CD4-positive, alpha-beta T cell treated with Interleukin-1 beta for 1 hour (primary cell): ENCODE measurements around the gene CDC25A.
"Not testable (repeated sequence)": the region's sequence is repeated elsewhere in the genome, so short reads cannot be mapped to it uniquely, and the experiment has no call there.

ENCODE experiments used
- DNase-seq, 2 donors: peaks; one replicate each; pipeline ENCODE4 v3.0.0-alpha.2; 2020 to 2022

CDC25A gene

DNA sequence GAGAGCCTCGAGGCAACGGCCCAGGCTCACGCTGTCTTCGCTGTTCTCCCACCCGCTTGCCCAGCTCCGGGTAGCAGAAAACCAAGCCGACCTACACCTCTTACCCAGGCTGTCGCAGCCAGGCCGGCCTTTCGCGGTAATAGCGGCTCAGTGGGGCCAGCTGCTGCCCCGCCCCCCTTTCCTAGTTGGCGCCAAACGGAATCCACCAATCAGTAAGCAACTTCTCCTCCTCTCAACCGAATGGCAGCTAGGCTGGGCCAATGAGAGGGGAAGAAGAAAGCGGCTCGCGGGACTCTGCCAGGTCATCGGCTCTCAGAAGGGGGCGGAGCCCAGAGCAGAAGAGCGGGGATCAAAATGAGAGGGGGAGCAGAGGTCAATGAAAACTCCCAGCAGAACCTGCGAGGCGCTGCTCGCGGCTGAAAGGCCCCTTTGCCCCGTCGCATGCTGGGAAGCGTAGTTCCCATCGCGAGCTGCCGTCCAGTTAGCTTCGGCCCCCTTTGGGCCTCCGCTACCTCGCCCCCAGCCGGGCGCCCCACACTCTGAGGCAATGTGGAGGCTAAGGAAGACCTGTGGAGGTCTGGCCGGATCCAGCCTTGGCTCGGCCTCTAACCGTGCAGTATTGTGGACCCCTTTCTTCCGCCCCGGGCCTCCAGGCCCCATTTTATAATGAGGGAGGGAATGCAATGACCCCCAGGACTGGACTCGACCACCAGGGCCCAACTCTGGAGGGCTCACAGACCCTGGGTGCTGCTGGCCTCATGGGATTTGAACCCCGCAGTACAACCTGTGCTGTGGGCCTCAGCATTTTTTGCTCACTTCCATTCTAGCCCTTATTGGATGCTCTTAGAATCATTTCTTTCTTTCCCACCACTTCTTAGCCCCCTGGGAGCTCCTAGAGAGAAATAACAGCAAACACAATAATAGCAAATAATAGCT, at the start of gene CDC25A:
TSS of gene CDC25A (minus strand) at position 152 of the 936 bp plus-strand sequence. CDS start 470 bp downstream, outside the sequence.
- peak; percentile 97 to 98 for DNase-seq

DNA sequence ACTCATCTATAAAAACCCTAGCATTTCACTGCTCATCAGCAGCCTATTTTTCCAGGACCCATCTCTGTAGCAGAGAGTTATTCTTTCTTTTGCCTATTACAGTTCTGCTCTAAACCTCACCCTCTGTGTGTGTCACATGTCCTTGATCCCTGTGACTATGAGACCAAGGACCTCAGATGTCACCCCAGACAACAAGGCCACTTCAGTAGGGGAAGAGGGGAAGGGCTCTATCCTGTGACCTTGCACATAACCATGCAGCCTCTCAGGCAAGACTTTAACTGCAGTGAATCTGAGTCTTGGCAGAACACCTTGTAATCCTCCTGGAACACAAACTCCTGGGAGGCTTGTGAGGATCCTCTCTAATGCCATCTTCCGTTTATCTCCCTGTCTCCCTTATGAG, 48.3 kb upstream of the CDC25A start:
- no peak for DNase-seq

DNA sequence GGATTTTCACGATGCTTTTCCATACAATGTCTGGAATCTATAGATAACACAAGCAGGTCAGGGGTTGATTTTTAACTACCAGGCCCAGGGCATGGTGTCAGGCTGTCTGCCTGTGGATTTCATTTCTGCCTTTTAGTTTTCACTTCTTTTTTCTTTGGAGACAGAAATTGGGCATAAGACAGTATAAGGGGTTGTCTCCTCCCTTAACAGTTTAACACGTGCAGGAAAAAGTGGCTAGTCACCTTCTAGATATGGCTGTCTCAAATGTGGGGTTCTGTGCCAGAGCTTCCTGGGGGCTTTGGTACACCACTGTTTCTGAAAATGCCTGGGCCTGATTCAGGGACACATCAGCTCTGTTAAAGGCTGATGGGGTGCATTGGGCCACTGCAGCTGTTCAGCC, 45.3 kb upstream of the CDC25A start:
- DNase-seq, result no peak

DNA sequence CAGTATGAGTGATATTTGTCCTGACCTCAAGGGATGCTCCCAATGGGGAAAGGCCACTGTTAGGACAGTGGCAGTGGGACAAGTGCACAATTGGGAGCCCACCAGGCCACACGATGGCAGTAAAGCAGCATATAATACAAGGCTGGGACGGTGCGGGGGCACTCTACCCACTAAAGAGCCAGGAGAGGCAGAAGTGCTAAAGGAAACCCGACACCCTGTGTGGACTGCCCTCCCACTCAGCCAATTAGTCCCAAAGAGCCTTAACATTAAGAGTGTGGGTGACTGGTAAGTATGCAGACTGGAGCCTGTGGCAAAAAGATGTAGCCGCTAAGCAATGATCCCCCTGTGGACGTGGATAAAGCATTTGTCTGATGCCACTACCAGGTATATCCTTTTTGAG, 44.5 kb upstream of the CDC25A start:
- peak; percentile 51 to 57 for DNase-seq

DNA sequence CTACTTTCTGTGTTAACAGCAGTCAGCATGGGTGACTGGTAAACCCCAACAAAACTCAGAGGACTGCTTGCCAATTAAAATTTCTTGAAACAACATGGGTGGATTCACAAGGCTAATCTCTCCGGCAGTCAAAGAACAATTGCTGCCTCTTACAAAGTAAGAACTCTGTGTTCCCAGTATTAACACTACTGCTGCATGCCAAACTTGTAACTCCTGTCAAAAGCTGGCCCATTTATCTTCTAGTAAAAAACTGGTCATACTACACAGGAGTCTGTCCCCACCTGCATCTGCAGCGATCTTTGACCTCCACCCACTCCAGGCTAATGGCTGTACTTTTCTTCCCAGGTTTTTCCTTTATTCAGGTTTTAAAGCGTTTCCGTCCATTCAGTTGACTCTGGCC, 44.0 kb upstream of the CDC25A start:
- DNase-seq, result no peak

DNA sequence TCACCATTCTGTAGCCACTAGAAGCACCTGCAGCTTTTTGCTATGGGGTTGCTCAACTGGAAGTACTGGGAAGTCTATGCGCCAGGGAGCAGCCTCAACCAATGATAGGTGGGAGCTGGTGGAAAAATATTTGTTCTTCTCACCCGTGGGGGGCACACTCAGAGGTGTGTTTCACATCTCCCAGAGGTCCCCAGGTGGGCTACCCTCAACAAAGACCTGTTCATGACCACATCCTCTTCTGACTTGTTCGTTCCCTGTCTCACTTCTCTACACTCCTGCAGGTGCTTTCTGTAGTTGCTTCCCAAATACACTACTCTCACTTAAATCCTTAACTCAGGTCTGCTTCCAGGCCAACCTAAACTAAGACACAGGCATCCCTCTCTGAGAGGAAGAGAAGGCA, 38.7 kb upstream of the CDC25A start:
- no peak for DNase-seq

DNA sequence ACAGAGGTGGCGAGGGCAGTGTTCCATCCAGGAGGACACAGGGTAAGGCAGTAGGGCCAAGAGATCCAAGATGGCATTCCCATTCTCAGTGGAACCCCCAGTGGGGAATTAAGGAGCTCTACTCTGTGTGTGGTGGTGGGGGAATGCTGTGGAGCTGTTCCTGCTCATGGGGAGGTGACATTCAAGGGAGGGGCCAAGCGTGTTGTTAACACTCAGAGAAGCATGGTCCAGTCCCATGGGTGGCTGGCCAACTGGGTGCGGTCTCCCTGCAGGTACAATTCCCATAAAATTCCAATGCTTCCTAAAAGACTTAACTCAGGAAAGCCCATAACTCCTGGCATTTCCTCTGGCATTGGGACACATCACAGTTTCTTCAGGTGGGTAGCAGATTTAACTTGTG, 37.4 kb upstream of the CDC25A start:
- no peak for DNase-seq

DNA sequence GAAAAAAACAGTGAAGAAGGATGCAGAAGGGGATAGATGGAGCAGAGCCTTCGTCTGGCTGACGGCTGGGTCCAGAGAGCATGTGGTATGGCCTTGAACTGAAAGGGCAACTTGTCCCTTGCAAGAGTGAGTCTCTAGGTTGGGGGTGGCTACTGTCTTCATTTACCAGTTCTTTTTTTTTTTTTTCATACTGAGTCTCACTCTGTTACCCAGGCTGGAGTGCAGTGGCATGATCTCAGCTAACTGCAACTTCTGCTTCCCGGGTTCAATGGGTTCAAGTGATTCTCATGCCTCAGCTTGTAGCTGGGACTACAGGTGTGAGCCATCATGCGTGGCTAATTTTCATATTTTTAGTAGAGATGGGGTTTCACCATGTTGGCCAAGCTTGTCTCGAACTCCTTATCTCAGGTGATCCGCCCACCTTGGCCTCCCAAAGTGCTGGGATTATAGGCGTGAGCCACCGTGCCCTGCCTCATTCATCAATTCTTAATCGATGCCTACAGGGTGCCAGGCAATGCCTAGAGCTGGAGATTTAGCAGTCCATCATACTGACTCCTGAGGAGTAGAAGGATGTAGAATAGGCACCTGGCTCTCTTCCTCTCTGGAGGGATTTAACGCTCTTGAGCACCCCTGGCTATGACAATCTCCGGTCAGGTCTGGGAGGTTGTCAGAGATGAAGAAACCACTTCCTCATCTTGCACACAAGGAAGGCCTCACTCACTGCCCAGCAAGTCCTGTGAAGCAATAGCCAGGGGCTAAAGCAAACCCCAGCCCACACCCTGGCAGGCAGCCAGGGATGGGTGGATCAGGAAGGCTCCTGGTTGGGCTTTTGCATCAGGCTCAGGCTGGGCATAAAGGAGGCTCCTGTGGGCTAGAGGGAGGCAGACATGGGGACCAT, 34.6 kb upstream of the CDC25A start, which contains the start of gene CAMP:
TSS of gene CAMP (plus strand) at position 880 of the 898 bp plus-strand sequence. CDS start at position 897, 17 bp downstream.
- peak; percentile 24 to 80 for DNase-seq

DNA sequence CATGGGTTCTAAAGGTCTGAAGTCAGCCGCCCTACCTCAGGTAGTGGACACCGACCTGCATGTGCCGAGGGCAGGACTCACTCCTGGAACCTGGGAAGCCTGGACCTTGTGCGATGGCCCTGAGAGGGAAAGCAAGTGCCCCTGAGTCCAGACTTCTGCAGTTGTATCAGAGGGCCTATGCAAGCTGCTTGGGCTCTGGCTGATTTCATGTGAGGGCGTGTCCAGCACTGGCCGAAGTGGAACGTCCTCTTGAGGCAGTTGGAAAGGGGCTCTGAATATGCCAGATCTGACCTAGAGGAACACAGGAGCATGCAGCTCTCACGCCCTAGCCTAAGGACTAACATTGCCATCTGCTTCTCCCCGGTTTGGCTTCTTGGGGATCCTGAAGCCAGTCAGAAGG, 32.5 kb upstream of the CDC25A start:
- no peak for DNase-seq

DNA sequence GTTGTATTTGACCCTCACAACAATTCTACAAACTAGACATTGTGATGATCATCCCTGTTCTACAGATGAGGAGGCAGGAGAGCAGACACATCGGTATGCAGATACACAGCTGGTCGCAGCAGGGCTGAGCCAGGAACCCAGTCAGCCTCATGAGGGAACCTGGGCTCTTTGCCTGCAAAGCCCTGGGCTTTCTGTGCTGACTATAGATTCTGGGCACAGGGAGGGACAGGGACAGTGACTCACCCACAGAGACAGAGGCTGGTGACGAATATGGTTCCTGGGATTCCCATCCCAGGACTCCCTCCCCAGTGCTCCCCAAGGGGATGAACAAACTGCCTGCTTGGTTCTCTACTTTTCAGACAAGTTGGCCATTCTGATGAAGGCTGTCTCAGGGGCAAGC, 31.3 kb upstream of the CDC25A start:
- DNase-seq, result no peak

DNA sequence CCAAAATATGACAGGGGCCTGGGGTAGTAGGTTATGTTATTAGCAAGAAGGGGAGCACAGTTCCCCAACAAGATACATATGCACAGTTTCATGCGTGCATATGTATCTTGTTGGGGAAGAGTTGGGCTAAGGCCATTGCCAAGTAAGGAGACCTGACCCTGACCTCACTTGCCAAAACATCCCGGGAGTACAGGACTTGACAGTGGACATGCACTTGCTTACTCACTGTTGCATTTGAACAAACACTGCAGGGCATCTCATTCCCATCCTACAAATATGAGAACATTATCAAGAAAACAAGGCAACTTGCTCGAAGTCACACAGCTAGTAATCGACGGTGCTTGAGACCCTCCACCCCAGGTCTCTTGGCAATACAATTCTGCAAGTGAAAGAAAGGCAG, 30.3 kb upstream of the CDC25A start:
- no peak for DNase-seq

DNA sequence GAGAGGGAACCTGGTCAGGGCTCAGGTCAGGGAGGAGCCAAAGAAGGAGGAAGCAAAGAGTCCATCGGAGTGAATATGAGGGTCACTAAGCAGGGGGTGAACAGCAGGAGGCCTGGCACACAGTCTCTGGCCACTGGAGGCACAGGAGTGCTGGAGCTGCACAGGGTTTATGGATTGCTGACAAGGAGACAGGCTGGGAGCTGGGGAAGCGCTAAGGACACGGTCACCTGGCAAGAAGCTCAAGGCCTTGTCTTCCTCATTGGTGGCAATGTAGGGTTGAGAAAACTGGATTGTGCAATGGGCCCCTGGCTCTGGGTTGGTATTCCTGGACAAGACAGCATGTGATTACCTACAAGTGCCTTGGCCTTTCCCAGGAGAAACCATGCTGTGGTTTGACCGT, 29.2 kb upstream of the CDC25A start:
- no peak for DNase-seq

DNA sequence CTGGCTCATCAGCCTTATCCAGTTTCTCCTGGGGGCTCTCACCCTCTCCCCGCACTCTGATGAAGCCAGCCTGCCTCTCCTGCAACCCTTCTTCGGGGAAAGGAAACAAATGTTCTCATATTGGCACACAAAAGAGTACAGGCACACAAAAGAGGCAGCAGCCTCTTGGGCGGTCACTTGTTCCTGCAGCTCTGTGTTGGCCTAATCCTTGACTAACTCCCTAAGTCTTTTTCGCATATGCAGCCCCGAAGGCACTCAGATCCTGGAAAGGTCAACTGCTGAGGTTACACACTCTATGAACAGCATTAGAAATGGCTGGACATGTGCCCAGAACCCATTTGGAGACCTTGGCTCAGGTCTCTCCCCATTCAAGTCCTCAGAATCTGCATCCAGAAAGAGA, 27.7 kb upstream of the CDC25A start:
- DNase-seq, result no peak

DNA sequence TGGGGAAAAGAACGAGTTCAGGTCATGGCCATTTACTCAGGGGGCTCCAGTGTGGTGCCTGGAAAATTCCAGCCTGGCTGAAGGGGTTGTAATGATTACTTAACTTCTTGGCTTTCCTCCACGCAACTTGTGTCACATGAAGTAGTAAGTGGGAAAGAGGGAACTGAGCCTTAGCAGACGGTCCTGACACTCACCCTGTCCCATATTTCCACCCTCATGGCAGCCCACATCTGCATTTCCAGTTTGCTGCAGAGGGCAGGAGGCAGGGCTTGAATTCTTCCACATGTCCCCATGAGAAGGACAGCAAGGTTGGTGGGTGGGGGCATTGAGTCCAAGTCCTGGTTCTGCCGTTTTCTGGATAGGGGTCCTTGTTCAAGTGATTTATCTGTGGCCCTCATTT, 27.2 kb upstream of the CDC25A start:
- DNase-seq, result no peak

DNA sequence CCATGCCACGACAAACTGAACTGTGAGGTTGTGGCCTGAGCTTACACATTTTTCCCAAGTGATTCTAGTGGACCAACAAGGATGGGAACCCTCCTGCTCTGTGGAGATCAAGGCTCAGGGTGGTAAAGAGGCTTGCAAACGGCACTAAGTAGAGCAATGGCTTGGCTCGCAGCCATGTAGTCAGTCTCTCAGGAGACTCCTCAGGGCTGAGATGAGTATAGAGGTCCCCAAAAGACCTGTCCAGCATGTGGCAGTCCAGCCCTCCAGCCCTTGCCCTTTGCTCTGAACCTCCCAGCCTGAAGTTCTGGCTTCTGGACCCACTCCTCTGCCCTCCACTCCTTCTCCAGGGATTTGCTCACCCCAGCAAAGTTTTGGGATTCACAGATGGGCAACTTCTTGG, 26.8 kb upstream of the CDC25A start:
- no peak for DNase-seq

DNA sequence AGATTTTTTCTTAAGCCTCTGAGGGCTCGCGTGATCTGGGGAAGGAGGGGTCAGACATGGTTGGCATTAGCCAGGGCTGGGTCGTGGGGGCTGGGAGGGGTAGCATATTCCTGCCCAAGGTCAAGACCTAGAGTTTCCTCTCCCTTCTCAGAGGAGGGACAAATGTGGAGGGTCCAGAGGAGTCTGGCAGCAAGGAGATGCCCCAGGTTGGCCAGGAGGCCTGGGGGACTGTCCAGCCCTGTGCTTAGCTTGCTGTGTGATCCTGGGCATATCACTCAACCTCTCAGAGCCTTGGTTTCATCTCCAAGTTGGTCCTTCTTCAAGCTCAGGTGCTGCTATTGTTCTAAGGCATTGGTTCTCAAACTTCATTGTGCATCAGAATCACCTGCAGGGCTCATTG, 26.0 kb upstream of the CDC25A start:
- DNase-seq, result no peak

DNA sequence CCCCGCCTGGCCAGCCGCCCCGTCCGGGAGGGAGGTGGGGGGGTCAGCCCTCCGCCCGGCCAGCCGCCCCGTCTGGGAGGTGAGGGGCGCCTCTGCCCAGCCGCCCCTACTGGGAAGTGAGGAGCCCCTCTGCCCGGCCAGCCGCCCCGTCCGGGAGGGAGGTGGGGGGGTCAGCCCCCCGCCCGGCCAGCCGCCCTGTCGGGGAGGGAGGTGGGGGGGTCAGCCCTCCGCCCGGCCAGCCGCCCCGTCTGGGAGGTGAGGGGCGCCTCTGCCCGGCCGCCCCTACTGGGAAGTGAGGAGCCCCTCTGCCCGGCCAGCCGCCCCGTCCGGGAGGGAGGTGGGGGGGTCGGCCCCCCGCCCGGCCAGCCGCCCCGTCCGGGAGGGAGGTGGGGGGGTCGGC, 23.6 kb upstream of the CDC25A start:
- DNase-seq, result not testable (repeated sequence)

DNA sequence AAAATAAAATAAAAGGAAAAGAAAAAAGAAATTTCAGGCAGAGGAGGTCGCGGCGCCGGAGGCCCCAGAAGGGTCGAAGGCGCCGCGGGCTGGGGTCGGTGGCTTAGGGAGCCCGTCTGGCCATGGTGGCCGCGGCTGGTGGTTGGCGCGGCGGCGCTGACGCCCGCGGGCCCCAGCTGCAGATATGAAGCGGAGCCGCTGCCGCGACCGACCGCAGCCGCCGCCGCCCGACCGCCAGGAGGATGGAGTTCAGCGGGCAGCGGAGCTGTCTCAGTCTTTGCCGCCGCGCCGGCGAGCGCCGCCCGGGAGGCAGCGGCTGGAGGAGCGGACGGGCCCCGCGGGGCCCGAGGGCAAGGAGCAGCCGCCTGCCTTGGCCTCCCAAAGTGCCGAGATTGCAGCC, 22.3 kb upstream of the CDC25A start:
- not testable (repeated sequence) for DNase-seq

DNA sequence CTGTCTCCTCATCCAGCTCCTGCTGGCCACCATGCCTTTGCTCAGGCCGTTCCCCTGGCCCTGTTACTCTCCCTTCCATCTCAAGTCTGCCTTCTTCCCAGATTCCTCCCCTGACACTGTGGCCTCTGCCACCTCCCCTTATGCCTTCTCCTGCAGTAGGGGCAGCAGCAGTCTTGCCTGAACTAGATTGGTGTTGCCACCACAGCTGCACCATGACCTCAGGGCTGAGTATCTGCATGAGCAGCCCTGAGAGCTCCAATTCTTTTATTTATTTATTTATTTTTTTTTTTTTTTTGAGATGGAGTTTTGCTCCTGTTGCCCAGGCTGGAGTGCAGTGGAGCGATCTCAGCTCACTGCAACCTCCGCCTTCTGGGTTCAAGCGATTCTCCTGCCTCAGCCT, 21.2 kb upstream of the CDC25A start:
- no peak for DNase-seq

DNA sequence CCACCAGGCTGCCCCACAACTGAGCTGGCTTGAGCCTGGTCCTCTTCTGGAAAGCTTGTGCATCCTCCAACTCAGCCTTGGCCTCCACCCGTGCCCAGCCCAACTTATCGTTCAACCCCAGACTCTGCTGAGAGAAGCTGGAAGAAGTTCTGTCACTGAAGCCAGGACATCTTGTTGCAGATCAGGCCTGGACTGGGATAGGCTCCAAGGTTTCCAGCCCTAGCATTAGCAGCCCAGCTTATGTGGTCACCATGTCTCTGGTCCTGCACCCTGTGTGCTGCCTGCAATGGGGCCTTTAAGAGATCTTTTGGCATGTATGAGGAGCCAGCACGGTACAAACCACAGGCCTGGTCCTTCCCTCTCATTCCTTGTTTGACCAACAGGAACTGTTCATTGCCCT, 19.9 kb upstream of the CDC25A start:
- no peak for DNase-seq

DNA sequence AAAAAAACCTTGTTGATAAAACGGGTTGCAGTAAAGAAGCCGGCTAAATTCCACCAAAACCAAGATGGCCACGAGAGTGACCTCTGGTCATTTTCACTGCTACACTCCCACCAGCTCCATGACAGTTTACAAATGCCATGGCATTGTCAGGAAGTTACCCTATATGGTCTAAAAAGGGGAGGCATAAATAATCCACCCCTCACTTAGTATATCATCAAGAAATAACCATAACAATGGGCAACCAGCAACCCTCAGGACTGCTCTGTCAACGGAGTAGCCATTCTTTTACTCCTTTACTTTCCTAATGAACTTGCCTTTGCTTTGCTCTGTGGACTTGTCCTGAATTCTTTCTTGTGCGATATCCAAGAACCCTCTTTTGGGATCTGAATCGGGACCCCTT, 14.4 kb upstream of the CDC25A start:
- no peak for DNase-seq

DNA sequence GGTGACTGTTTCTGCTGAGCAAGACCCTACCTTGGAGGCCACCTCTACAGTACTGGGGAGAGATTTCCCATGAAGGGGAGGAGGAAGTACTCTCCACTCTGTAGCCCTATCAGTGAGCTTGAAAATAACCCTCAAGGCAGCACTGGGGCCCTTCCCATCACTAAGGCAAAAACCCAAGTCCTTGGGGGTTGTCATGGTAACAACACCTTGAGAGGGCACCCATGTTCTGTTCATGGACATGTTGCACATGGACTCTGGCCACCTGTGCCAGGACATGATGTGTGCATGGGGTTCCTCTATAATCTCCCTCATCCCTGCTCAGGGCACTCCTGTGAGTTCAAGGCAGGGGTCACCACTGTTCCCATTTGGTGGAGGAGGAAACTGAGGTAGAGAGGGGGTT, 10.9 kb upstream of the CDC25A start:
- no peak for DNase-seq

DNA sequence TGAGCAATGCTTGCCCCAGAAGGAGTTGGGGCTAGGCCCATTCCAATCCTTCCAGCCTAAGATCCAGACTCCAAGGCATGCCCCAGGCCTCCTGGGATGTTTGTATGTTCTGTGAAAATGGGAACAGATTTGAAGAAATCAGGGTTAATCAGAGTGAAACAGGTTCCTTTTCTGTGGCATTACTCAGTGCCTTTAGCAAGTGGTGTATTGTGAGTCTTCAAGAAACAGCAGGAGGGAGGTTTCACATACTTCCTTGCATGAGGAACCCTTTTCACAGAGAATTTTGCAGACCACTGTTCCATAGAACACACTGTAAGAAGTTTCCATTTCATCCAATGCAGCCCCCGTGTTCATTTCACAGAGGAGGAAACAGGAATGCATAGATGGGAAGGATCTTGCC, 8.4 kb upstream of the CDC25A start:
- no peak for DNase-seq
